ENCODE data around the gene TECR.
"Not testable (repeated sequence)": the region's sequence is repeated elsewhere in the genome, so short reads cannot be mapped to it uniquely, and the experiment has no call there.

Gene TECR, protein sequence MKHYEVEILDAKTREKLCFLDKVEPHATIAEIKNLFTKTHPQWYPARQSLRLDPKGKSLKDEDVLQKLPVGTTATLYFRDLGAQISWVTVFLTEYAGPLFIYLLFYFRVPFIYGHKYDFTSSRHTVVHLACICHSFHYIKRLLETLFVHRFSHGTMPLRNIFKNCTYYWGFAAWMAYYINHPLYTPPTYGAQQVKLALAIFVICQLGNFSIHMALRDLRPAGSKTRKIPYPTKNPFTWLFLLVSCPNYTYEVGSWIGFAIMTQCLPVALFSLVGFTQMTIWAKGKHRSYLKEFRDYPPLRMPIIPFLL

DNA sequence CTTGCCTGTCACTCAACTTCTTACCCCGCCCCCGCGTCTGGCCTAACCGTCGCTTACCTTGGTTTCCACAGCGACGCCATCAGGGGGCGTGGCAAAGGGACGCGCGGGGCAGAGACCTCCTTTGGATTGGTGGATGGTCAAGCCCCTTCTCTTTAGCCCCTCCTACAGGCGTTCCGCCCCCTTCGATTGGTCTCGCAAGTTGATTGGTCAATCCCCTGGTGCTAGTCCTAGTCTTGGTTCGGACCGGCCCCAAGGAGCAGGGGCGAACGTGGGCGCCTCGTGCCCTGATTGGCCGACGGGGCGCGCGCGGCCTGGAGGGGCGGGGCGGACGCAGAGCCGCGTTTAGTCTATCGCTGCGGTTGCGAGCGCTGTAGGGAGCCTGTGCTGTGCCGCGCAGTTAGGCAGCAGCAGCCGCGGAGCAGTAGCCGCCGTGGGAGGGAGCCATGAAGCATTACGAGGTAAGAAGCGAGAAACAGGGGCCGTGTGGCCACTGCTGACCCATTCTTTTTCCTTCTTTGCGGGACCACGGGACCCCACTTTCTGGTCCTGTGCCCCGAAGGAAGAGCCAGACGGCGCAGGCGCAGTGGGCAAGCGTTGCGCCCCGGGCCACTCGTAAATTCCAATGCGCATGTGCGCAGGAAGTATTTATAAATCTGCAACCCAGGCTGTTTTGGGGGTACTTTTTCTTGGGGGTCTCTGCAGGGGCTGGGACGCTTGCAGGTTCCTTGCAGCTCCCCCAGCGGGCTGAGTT, at the start of gene TECR:
TSS of gene TECR (plus strand) at position 341 of the 751 bp plus-strand sequence. CDS start at position 444, 103 bp downstream.
- in situ Hi-C loops (cut with HindIII; ENCODE audit: low pct_ligation_motif_present, low pct_unique_long_range_greater_than_20kb, low sequenced_read_pairs): no loop called here
- DNase-seq: peak; percentile 99

DNA sequence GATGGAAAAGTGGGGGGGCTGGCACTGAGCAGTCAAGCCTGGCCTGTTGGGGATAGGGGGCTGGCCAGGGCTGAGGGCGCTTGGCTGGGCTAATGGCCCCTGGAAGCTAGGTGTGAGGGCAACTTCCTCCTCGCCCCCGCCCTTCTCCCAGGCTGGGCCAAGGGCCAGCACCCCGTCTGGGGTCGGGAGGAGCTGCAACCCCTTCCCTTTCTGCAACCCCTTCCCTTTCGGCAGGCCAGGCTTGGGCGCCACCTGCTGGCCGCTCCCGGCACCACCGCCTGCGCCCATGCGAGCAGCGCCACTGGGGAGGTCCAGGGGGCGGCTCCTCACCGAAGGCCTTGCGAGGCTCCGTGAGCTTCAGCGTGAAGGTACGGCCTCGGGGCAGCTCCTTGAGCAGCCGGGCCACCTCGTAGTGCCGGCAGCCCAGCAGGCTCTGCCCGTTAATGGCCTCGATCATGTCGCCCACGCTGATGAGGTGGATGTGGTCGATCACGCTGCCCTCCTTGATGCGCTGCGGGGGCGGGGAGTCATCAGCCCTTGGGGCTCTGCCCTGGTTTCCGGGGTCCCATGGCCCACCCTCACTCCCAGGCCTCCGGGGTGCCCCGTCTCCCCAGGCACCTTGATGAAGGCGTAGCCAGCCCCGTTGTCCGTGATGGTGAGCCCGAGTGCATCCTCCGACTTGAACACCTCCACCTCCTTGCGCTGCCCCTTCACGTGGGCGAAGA, 49.3 kb upstream of the TECR start:
- DNase-seq: peak; percentile 32
- in situ Hi-C loops (cut with HindIII; ENCODE audit: low pct_ligation_motif_present, low pct_unique_long_range_greater_than_20kb, low sequenced_read_pairs): no loop called here

DNA sequence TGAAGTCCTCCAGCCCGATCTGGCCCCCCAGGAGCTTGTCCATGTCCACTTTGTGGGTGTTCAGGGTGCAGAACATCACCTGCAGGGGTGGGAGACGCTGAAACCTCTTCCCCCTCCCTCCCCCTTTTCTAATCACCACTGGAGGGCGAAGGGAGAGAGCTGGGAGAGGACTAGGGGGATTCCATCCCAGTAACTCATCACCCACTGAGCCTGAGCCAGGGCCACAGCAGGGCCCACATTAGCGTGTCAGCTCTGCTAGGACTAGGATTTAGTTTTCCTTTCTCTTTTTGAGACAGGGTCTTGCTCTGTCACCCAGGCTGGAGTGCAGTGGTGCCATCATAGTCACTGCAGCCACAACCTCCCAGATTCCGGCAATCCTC, 48.7 kb upstream of the TECR start:
- DNase-seq: peak; percentile 32
- in situ Hi-C loops (cut with HindIII; ENCODE audit: low pct_ligation_motif_present, low pct_unique_long_range_greater_than_20kb, low sequenced_read_pairs): no loop called here

DNA sequence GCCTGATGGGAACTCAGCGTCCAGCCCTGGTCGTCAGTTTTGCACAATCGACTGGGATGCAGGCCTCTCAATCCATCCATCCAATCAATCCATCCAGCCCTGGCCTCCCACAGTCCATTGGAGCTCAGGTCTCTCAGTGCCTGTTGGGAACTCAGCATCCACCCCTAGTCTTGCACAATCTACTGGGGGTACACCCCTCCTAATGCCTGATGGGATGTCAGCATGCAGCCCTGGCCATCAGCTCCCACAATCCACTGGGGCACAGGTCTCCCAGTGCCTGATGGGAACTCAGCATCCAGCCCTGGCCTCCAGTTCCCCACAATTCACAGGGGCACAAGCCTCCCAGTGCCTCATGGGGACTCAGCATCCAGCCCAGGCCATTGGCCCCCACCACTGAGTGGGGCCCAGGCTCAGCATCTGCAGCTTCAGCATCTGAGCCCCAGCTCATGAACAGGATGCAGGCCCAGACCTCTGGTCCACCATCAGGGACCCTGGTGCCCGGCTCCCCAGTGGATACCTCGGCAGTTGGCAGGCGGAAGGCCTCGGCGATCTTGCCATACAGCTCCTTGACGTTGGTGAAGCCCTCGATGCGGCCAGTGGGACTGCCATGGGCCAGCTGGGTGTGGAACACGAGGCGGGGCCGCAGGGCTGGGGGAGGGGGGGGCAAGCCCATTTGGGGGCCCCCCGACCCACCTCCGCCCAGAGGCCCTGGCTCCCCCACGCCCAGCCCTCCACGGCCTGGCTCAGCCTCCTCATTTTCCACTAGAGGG, 47.0 kb upstream of the TECR start:
- in situ Hi-C loops (cut with HindIII; ENCODE audit: low pct_ligation_motif_present, low pct_unique_long_range_greater_than_20kb, low sequenced_read_pairs): no loop called here
- no peak for DNase-seq

DNA sequence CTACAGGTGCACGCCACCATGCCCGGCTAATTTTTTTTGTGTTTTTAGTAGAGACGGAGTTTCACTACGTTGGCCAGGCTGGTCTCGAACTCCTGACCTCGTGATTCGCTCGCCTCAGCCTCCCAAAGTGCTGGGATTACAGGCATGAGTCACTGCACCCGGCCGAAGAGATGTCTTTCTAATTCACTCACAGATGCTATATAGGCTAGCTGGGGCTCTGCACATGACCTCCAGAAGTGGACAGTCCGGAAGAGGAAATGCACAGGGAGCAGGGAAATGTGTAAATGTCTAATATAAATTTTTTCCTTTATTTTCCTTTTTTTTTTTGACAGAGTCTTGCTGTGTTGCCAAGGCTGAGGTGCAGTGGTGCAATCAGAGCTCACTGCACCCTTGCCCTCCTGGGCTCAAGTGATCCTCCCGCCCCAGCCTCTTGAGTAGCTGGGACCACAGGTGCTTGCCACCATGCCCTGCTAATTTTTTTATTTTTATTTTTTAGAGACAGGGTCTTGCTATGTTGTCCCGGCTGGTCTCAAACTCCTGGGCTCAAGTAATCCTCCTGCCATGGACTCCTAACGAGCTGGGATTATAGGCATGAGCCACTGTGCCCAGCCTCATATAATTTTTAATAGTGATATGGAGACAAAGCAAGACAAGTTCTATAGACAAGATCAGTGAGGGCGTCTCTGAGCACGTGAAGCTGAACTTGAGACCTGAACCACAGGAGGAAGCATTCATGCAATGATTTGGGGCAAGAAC, 41.8 kb upstream of the TECR start:
- no peak for DNase-seq
- in situ Hi-C loops (cut with HindIII; ENCODE audit: low pct_ligation_motif_present, low pct_unique_long_range_greater_than_20kb, low sequenced_read_pairs): no loop called here

DNA sequence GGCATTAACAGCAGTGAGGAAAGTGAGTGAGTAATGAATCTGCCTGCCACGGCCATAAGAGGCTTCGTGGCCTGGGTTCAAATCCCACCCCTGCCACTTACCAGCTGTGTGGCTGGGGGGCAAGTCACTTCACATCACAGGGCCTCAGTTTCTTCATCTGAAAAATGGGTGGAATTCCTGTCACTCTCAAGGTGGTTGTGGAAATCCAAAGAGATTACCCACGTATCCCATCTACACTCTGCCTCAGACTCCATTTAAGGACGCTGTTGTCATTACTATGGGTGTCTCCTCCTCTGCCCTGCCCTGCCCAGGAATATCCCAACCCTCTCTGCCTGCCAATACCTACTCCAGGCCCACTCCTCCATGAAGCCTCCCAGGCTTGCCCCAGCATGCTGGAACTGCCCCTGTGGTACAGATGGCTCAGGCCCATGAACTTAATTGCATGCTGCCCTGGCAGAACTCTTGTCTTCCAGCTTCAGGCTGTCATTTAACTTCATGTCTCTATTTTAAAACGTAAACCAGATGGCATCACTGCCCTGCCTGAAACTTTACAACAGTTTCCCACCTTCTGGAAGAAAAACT, 36.5 kb upstream of the TECR start:
- in situ Hi-C loops (cut with HindIII; ENCODE audit: low pct_ligation_motif_present, low pct_unique_long_range_greater_than_20kb, low sequenced_read_pairs): no loop called here
- no peak for DNase-seq

DNA sequence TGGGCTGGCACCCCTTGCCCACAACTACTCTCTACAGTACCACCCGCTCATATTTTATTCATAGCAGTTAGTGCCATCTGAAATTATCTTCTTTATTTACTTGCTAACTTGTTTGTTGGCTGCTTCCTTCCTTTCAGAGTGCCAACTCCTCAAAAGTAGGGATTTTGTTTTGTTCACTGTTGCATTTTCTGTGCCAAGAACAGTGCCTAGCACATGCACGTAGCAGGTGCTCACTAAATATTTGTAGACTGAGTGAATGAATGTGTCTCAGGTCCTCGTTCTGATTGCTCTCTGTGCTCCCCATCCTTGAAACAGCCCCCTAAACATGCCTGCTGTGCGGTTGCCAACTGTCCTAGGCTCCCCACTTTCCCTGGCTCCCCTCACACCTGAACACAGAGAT, 35.0 kb upstream of the TECR start:
- no peak for DNase-seq
- in situ Hi-C loops (cut with HindIII; ENCODE audit: low pct_ligation_motif_present, low pct_unique_long_range_greater_than_20kb, low sequenced_read_pairs): no loop called here

DNA sequence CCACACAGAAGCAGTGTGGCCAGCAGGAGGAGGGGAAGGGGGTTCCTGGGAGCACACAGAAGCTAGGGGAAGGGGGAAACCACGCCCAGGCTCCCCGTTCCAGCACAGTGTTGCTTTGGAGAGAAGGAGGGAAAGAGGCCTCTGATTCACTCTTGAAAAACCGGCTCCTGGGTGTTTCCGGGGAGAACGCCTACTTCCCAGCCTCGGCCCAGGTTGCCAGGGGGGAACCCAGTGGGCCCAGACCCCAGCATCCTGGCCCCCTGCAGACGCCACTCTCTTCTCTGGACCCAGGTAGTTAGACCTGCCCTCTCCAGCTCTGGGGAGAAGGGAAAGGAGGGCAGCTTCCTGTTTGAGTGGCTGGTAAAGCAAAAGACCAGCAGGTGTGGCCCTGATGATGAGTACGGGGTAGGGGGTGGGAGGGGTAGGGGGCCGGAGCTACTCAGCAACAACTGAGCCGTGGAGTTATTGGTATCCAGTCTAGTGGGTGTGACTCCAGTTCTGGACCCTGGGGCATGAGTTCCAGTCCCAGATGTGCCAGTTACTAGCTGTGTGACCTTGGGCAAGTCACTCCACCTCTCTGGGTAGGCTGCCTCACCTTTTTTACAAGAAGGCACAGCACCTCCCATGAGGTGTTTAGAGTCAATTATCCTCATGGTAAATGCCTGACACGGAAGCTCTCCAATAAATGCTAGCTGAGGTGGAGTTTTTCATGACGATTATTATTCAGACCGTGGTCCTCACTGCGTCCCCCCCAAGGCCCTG, 34.3 kb upstream of the TECR start:
- in situ Hi-C loops (cut with HindIII; ENCODE audit: low pct_ligation_motif_present, low pct_unique_long_range_greater_than_20kb, low sequenced_read_pairs): no loop called here
- no peak for DNase-seq

DNA sequence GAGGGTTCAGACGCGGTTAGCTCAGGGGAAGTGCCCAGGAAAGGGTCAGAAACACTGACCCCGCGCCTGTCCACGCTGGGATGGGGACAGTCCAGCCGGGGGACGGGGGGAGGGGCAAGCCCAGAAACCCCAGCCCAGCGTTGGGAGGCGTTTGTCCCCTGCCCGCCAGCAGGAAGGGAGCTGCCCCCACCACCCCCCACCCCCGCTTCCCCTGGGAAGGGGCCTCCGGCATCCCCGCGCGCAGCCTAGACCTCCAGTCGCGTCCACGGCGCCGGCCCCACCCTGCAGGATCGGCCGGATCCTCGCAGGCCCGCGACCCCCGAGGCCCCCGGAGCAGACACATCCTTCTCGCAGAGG, 33.7 kb upstream of the TECR start:
- DNase-seq: no peak
- in situ Hi-C loops (cut with HindIII; ENCODE audit: low pct_ligation_motif_present, low pct_unique_long_range_greater_than_20kb, low sequenced_read_pairs): no loop called here

DNA sequence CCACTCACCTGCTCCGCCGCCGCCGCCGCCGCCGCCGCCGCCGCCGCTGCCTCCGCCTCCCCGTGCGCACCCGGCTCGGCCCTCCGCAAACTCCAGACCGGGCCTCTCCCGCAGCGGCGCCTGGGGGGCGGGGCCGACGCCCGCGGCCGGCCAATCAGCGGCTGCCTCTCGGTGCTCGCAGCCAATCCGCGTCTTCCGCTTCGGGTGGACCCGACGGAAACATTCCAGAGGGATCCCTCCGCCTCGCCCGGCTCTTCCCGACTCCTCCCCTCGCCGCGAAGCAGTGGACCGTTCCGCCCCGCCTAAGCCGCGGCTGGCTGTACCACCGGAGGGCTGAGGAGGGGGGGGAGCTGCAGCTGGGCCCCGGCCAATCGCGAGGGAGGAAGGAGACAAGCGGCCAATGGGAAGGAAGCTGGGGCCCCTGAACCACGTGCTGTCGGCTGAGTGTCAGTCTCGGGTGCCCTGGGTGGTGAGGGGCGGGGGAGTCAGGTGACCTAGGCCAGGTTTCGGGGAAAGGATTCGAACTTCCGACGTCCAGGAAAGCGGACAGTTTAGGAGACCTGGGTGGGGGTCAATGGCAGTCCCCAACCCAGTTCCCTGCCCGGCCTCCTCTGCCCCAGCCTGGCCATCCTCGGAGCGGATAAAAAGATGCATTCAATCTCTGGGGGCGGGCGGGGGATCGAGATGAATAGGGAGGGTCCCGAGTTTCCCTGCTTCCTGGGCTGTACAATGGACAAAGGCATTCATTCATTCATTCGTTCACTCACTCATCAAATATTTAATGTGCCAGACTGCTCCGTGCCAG, 33.2 kb upstream of the TECR start, which contains the start of gene GIPC1:
TSS of gene GIPC1 (minus strand) at position 99 of the 805 bp plus-strand sequence. CDS start 13,151 bp downstream, outside the sequence.
- peak; percentile 96 for DNase-seq
- in situ Hi-C loops (cut with HindIII; ENCODE audit: low pct_ligation_motif_present, low pct_unique_long_range_greater_than_20kb, low sequenced_read_pairs): no loop called here

DNA sequence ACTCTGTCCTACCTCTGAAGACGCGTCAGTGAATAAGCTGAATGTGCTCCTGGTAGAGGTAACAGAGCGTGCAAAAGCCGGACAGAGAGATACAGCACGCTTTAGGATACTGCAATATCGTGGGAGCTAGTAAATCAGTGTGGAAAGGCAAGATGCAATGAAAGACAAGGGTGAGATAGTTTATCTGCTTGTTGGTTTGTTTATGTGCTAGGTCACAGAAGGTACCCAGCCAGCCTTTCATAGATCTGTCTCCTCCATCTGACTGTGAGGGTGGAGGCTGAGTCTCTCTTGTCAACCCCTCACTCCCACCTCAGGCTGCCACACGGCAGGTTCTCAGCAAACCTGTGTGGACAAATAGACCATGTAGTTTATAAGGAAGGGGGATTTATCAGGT, 32.6 kb upstream of the TECR start:
- in situ Hi-C loops (cut with HindIII; ENCODE audit: low pct_ligation_motif_present, low pct_unique_long_range_greater_than_20kb, low sequenced_read_pairs): no loop called here
- peak; percentile 59 for DNase-seq

DNA sequence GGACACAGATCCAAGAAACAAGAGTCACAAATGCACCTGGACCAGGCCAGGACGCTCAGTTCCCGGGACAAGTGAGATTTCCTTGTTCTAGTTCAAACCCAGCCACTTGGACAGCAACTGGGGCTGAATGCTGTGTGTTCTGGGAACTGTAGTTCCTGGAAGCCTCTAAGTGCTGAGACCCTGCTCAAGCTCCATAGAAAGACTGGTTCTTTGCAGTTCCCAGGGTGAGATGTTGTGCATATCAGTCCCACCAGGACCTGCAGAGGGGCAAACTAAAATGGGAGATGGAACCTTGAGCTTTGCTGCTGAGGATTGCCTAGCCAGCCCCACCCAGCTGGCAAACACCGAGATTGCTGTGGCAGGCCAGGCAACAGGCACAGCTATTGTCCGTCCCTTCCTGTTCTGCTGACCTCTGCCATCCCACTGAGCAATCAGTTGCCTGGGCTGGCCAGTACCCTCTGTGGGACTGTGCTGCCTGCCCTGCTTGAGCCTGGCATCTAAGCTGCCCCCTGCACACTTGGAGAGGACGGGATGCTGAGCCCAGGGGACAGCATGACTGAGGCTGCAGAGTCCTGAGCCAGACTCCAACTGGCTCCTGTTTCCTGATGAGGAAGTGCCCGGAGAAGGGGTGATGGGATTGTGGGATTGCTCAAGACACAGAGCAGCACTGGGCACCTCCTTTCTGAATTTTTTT, 32.0 kb upstream of the TECR start:
- in situ Hi-C loops (cut with HindIII; ENCODE audit: low pct_ligation_motif_present, low pct_unique_long_range_greater_than_20kb, low sequenced_read_pairs): no loop called here

DNA sequence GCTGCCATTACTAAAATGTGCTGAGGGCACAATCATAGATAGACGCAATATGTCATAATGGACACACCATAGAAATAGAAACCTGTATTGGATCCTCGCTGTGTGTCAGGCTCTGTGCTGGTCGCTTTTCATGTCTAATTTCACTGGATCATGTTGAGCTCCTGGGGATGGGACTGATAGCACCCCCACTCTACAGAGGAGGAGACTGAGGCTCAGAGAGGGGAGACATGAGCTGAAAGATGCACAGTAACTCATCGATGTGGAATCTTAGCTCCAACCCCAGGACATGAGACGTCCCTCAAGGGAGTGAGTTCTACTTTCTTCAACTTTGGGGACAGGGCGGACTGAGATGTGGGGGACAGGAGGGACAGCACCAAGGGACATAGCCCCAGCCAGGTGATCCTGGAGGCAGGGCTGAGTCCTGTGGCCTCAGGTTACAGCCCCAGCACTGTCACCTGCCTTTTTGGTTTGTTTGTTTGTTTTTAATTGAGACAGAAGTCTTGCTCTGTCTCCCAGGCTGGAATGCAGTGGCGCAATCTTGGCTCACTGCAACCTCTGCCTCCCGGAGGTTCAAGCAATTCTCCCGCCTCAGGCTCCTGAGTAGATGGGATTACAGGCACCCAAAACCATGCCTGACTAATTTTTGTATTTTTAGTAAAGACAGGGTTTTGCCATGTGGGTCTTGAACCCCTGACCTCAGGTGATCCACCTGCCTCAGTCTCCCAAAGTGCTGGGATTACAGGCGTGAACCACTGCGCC, 26.9 kb upstream of the TECR start:
- no peak for DNase-seq
- in situ Hi-C loops (cut with HindIII; ENCODE audit: low pct_ligation_motif_present, low pct_unique_long_range_greater_than_20kb, low sequenced_read_pairs): no loop called here

More for the DNA sequence above, 32.0 kb upstream of the TECR start:
- no peak for DNase-seq

DNA sequence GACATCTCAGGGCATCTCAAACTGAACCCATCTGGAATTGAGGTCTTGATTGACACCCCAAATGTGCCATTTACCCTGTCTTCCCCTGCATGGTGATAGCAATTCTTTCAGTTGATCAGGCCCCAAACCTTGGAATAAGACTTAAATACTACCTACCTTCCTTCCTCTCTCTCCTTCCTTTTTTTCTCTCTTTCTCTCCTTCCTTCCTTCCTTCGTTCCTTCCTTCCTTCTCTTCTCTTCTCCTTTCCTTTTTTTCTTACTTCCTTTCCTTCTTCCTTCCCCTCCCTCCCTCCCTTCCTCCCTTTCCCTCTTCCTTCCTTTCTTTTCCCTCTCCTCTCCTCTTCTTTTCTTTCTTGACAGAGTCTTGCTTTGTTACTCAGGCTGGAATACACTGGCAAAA, 26.1 kb upstream of the TECR start:
- in situ Hi-C loops (cut with HindIII; ENCODE audit: low pct_ligation_motif_present, low pct_unique_long_range_greater_than_20kb, low sequenced_read_pairs): no loop called here
- no peak for DNase-seq

DNA sequence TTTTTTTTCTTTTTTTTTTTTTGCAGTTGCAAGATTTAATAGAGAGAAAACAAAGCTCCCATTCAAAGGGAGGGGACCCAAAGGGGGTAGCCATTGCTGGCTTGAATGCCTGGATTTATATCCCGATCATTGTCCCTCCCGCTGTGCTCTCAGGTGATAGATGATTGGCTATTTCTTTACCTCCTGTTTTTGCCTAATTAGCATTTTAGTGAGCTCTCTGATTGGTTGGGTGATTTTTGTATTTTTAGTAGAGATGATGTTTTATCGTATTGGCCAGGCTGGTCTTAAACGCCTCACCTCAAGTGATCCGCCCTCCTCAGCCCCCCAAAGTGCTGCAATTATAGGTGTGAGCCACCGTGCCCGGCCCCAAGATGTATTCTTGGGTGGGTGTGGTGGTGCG, 24.8 kb upstream of the TECR start:
- in situ Hi-C loops (cut with HindIII; ENCODE audit: low pct_ligation_motif_present, low pct_unique_long_range_greater_than_20kb, low sequenced_read_pairs); DNase-seq: not testable (repeated sequence)
